ENCODE results near the gene TRIM50.

DNA sequence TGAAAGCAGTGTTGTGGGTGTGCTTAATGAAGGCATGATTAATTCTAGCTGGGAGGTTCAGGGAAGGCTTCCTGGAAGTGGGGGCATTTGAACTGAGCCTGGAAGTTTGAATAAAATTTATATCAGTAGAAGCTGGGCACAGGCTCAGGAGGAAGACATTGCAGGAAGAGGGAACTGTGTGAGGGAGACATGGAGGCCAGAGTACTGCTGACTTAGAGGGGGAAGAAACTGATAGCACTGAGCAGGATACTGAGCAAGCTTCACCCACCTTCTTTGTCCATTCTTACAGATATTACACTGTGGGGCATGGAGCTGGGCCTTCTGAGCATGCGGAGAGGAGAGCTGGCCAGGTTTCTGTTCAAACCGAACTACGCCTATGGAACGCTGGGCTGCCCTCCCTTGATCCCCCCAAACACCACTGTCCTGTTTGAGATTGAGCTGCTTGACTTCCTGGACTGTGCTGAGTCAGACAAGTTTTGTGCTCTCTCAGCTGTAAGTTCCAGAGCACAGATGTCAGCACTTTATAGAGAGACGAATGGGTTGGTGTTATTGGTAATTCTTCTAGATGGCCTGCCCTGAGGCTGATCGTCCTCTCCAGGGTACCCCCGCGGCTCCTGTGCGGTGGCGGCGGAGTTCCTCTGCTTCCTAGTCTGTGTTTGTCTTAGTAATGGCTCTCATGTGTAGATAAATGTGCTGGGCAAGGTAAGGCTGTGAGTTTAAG lies 2.1 kb upstream of the TRIM50 start:
- TF ChIP-seq ELF4 (IDR thresholded peaks at IDR 0.05), result no peak
- TF ChIP-seq L3MBTL2 (conservative IDR thresholded peaks at IDR 0.05), result no peak
- no peak for TF ChIP-seq ZNF384 (IDR thresholded peaks at IDR 0.05)
- TF ChIP-seq ARNT (IDR thresholded peaks at IDR 0.05), result no peak
- no peak for TF ChIP-seq NFRKB (IDR thresholded peaks at IDR 0.05)
- no peak for TF ChIP-seq BHLHE40 (IDR thresholded peaks at IDR 0.05; ENCODE audit: borderline replicate concordance)
- TF ChIP-seq SP1 (IDR thresholded peaks at IDR 0.05), result no peak
- TF ChIP-seq FOXM1 (IDR thresholded peaks at IDR 0.05; ENCODE audit: borderline replicate concordance), result no peak
- no peak for TF ChIP-seq SUZ12 (IDR thresholded peaks at IDR 0.05)
- TF ChIP-seq, protein P1, sequence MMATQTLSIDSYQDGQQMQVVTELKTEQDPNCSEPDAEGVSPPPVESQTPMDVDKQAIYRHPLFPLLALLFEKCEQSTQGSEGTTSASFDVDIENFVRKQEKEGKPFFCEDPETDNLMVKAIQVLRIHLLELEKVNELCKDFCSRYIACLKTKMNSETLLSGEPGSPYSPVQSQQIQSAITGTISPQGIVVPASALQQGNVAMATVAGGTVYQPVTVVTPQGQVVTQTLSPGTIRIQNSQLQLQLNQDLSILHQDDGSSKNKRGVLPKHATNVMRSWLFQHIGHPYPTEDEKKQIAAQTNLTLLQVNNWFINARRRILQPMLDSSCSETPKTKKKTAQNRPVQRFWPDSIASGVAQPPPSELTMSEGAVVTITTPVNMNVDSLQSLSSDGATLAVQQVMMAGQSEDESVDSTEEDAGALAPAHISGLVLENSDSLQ (IDR thresholded peaks at IDR 0.05), result no peak
